Upper lobe of right lung (tissue), 1 donor: Measurements from ENCODE around the gene ARVCF. TPM values are rescaled to one million over a fixed set of nuclear protein-coding genes. Genes with fewer than 3 reads are reported as not detected.

ENCODE experiments used
- ATAC-seq: fragments of 200-7000 bp; cut with Tn5 transposase; one replicate; pipeline ENCODE4 v1.9.1; 2020; ENCODE audit warnings: mild to moderate bottlenecking, moderate library complexity
- DNase-seq: peaks from one replicate; pipeline ENCODE4 v3.0.0-alpha.2; 2020
- H3K27ac ChIP-seq: fragments of 200-600 bp; one replicate; pipeline ENCODE4 v1.8.0; 2022
- H3K27me3 ChIP-seq: fragments of 200-600 bp; one replicate; pipeline ENCODE4 v1.8.0; 2022; ENCODE audit warnings: mild to moderate bottlenecking
- H3K36me3 ChIP-seq: fragments of 200-600 bp; one replicate; pipeline ENCODE4 v1.8.0; 2022
- H3K4me1 ChIP-seq: fragments of 200-600 bp; one replicate; pipeline ENCODE4 v1.8.0; 2022
- H3K4me3 ChIP-seq: fragments of 200-600 bp; one replicate; pipeline ENCODE4 v1.8.0; 2022; ENCODE audit warnings: mild to moderate bottlenecking
- H3K9me3 ChIP-seq: fragments of 200-600 bp; one replicate; pipeline ENCODE4 v1.8.0; 2022
- CTCF ChIP-seq: fragments of 200-600 bp; IDR thresholded peaks from one replicate; pipeline ENCODE4 v1.8.0; 2022; ENCODE audit warnings: antibody characterized with exemption
- intact Hi-C: fragments of 100-400 bp; cut with DNase I; formaldehyde crosslinking; loops from one replicate; pipeline ENCODE4 v1.11.0; 2022
- total RNA-seq: library from RNA; stranded (reverse); fragmentation: NEBNext Ultra II Directional; extraction: Animal tissue kit (Norgen Biotek cat#: 25700); gene quantifications from one replicate; pipeline ENCODE4 v1.2.1, GENCODE V29; 2021
- donor health status: DM: no; HTN: yes; CAD: no; lungs with severe emphysema.

ARVCF gene
- total RNA-seq, 1 donor from 2014 or later = 25.4 TPM

DNA sequence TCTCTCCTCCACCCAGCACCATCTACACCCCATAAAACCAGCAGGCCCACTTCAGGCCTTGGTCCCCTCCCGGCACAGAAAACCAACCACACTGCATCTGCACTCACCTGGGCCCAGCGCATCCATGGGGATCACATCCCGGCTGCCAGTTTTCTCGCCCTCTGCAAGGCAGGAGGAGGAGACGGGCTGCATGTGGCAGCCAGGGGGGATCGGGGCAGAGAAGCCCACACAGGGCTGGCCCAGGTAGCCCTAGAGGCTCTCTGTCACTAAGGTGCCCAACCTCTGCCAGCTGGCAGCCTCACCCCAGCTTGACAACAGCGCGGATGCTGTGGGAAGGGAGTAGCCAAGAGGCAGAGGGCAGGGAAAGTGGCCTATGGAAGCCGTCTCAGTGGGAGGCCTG, 44.4 kb downstream of the ARVCF start:
- DNase-seq = no peak
- Histone ChIP-seq H3K27me3 (no peaks in the 10 kb centered on the region), H3K4me3 (no peak overlapping the region), H3K4me1 (peaks cover 9% of the 10 kb centered on the region), H3K27ac (peak overlapping the region; percentile 36), H3K9me3 (no peaks in the 10 kb centered on the region), H3K36me3 (peaks cover 34% of the 10 kb centered on the region)
- ATAC-seq = no peak
- intact Hi-C loops = no loop called here
- TF ChIP-seq CTCF = no peak

- no peak for TF ChIP-seq CTCF
- ATAC-seq (peak; percentile 63), DNase-seq (peak; percentile 79)
- H3K4me3 ChIP-seq = no peak overlapping the region
- peaks cover 9% of the 10 kb centered on the region for H3K4me1 ChIP-seq
- no peaks in the 10 kb centered on the region for H3K27me3 ChIP-seq
- H3K9me3 ChIP-seq = no peaks in the 10 kb centered on the region
- H3K36me3 ChIP-seq = peaks cover 41% of the 10 kb centered on the region
- intact Hi-C loops = loop anchor here (2.0 kb wide), 1 partner anchor 39 kb away; no protein-coding TSS in a partner anchor
- H3K27ac ChIP-seq = peak overlapping the region; percentile 36
Observed at GRCh38 chr22:19971276-19972124, 45.1 kb downstream of the ARVCF start.

GRCh38 chr22:19970479-19971275, 45.9 kb downstream of the ARVCF start:
- Histone ChIP-seq H3K27me3 (no peaks in the 10 kb centered on the region), H3K4me3 (no peak overlapping the region), H3K4me1 (peaks cover 9% of the 10 kb centered on the region), H3K9me3 (no peaks in the 10 kb centered on the region), H3K27ac (no peak overlapping the region), H3K36me3 (peaks cover 44% of the 10 kb centered on the region)
- peak; percentile 87 for DNase-seq
- peak; percentile 95 for TF ChIP-seq CTCF
- intact Hi-C loops = loop anchor here (2.0 kb wide), 1 partner anchor 40 kb away; no protein-coding TSS in a partner anchor
- ATAC-seq = peak; percentile 76

DNA sequence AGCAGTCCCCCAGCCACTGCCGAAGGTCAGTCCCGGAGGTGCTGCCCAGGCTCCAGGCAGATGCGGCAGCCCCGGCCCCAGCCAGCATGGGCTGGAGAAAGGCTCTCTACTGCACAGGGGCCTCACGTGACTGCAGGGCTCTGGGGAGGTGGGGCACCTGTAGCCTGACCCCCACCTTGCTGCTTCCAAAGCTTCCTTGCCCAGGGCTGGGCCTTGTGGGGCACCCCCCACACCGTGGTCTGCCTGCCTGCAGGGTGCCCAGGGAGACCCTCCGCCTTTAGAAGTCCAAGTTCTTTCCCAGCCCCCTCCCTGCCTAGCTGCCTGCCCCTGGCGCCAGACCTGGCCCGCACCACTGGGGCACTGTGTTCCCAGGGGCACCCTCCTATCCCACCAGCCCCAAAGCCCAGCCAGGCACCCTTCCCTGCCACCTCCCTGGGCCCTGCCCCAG, 46.6 kb downstream of the ARVCF start:
- DNase-seq = no peak
- peaks cover 44% of the 10 kb centered on the region for H3K36me3 ChIP-seq

More for the DNA sequence above, 46.6 kb downstream of the ARVCF start:
- H3K4me3 ChIP-seq = no peak overlapping the region
- H3K27ac ChIP-seq = no peak overlapping the region
- TF ChIP-seq CTCF = no peak
- intact Hi-C loops = loop anchor here (2.0 kb wide), 1 partner anchor 41 kb away; no protein-coding TSS in a partner anchor
- H3K27me3 ChIP-seq = no peaks in the 10 kb centered on the region
- no peak for ATAC-seq
- no peaks in the 10 kb centered on the region for H3K9me3 ChIP-seq
- peaks cover 9% of the 10 kb centered on the region for H3K4me1 ChIP-seq
